ENCODE measurements around the gene SLC35B2. TPM values are rescaled to one million over a fixed set of nuclear protein-coding genes. Genes with fewer than 3 reads are reported as not detected.

Gene SLC35B2
- total RNA-seq, 4 donors from 2014 or later: 26.2 to 38.5 (median 30.9) TPM

- TF ChIP-seq POLR2A (IDR thresholded peaks at IDR 0.05) (no peak), EP300 (IDR thresholded peaks at IDR 0.05) (no peak), POLR2AphosphoS5 (IDR thresholded peaks at IDR 0.05) (no peak), CTCF (IDR thresholded peaks at IDR 0.05) (no peak)
- Histone ChIP-seq H3K27me3 (peaks cover 52% of the 10 kb centered on the region), H3K4me3 (peak overlapping the region; percentile 51), H3K4me1 (peaks cover 14% of the 10 kb centered on the region), H3K27ac (no peak overlapping the region), H3K36me3 (no peaks in the 10 kb centered on the region), H3K9me3 (no peaks in the 10 kb centered on the region)
- no peak for DNase-seq (ENCODE audit: low spot score in 2 of 2)
- WGBS: 6% methylated on average over 17 of the region's 90 CpGs
Observed at GRCh38 chr6:44270526-44271405, 13.4 kb upstream of the SLC35B2 start.

- Histone ChIP-seq H3K27ac (no peak within 1 kb of the TSS), H3K36me3 (no peaks in the 10 kb centered on the region), H3K27me3 (peaks cover 44% of the 10 kb centered on the region), H3K9me3 (no peaks in the 10 kb centered on the region), H3K4me3 (peak within 1 kb of the TSS; percentile 51), H3K4me1 (peaks cover 11% of the 10 kb centered on the region)
- TF ChIP-seq POLR2A (IDR thresholded peaks at IDR 0.05) (no peak), EP300 (IDR thresholded peaks at IDR 0.05) (no peak)
- WGBS: 54% methylated on average over 9 of the region's 29 CpGs
- no peak for DNase-seq (ENCODE audit: low spot score in 2 of 2)
Observed at GRCh38 chr6:44269921-44270525, 12.7 kb upstream of the SLC35B2 start, which contains the start of gene TMEM151B. Gene TMEM151B, plus strand, starts transcription at chr6:44270450. Its CDS starts 293 bp downstream, at chr6:44270743.

GRCh38 chr6:44269178-44269920, 12.0 kb upstream of the SLC35B2 start:
- 55% methylated on average over 1 of the region's 1 CpG for WGBS
- TF ChIP-seq POLR2AphosphoS5 (IDR thresholded peaks at IDR 0.05): no peak
- no peak for TF ChIP-seq POLR2A (IDR thresholded peaks at IDR 0.05)
- TF ChIP-seq CTCF (IDR thresholded peaks at IDR 0.05): no peak
- TF ChIP-seq EP300 (IDR thresholded peaks at IDR 0.05): no peak
- DNase-seq (ENCODE audit: low spot score in 2 of 2): no peak
- peaks cover 43% of the 10 kb centered on the region for H3K27me3 ChIP-seq
- H3K36me3 ChIP-seq: no peaks in the 10 kb centered on the region
- H3K27ac ChIP-seq: no peak overlapping the region
- no peaks in the 10 kb centered on the region for H3K9me3 ChIP-seq
- peaks cover 17% of the 10 kb centered on the region for H3K4me1 ChIP-seq
- no peak overlapping the region for H3K4me3 ChIP-seq

- WGBS: 30% methylated on average over 5 of the region's 5 CpGs
- Histone ChIP-seq H3K4me3 (no peak overlapping the region), H3K27ac (no peak overlapping the region), H3K9me3 (no peaks in the 10 kb centered on the region), H3K4me1 (peaks cover 29% of the 10 kb centered on the region), H3K27me3 (peaks cover 33% of the 10 kb centered on the region), H3K36me3 (no peaks in the 10 kb centered on the region)
- TF ChIP-seq CTCF (IDR thresholded peaks at IDR 0.05): peak; percentile 28 to 92
- no peak for TF ChIP-seq POLR2AphosphoS5 (IDR thresholded peaks at IDR 0.05)
- no peak for DNase-seq (ENCODE audit: low spot score in 2 of 2)
Observed at GRCh38 chr6:44268095-44268628, 10.8 kb upstream of the SLC35B2 start.

- no peak for TF ChIP-seq EP300 (IDR thresholded peaks at IDR 0.05)
- no peak for TF ChIP-seq CTCF (IDR thresholded peaks at IDR 0.05)
- no peak for TF ChIP-seq POLR2AphosphoS5 (IDR thresholded peaks at IDR 0.05)
- TF ChIP-seq POLR2A (IDR thresholded peaks at IDR 0.05): no peak
- Histone ChIP-seq H3K36me3 (no peaks in the 10 kb centered on the region), H3K4me1 (peaks cover 38% of the 10 kb centered on the region), H3K27ac (no peak overlapping the region), H3K4me3 (no peak overlapping the region), H3K9me3 (no peaks in the 10 kb centered on the region), H3K27me3 (peaks cover 24% of the 10 kb centered on the region)
- DNase-seq (ENCODE audit: low spot score in 2 of 2): no peak
- 66% methylated on average over 10 of the region's 10 CpGs for whole genome bisulfite sequencing
Observed at GRCh38 chr6:44267252-44267651, 9.9 kb upstream of the SLC35B2 start.
